ENCODE results near the gene DLGAP1.
"Not testable (repeated sequence)": the region's sequence is repeated elsewhere in the genome, so short reads cannot be mapped to it uniquely, and the experiment has no call there.

Gene DLGAP1

GRCh38 chr18:3694030-3694778, 760.9 kb downstream of the DLGAP1 start:
- Mint-ChIP-seq H3K9me3 (peaks cover 15% of the 10 kb centered on the region), H3K4me1 (ENCODE audit: low read depth) (peaks cover 38% of the 10 kb centered on the region)
- intact Hi-C loops (cut with micrococcal nuclease); H3K4me3 Mint-ChIP-seq; H3K27me3 Mint-ChIP-seq; H3K27ac Mint-ChIP-seq; H3K36me3 Mint-ChIP-seq (ENCODE audit: low read depth): not testable (repeated sequence)

DNA sequence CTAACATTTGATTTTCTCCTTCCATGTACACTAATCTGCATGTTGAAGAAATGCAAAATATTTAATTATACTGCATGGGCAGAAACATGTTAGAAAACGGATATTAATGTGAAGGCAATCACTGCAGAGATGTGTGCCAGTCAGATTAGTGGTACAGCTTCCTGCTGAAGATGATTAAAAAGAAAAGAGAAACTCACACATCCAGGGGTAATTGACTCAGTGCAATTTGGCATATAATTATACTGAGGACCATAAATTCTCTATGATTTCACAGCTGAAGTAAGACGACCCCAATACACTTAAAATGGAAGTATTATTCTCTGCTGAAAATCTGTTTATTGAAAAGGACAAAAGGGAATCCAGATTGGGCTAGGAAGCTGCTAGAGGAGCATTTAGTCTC, 761.7 kb downstream of the DLGAP1 start:
- H3K27me3 Mint-ChIP-seq = no peaks in the 10 kb centered on the region
- intact Hi-C loops (cut with micrococcal nuclease) = no loop called here
- no peak overlapping the region for H3K27ac Mint-ChIP-seq
- H3K36me3 Mint-ChIP-seq (ENCODE audit: low read depth) = no peaks in the 10 kb centered on the region
- H3K4me3 Mint-ChIP-seq = no peak overlapping the region
- peaks cover 31% of the 10 kb centered on the region for H3K4me1 Mint-ChIP-seq (ENCODE audit: low read depth)
- peaks cover 7% of the 10 kb centered on the region for H3K9me3 Mint-ChIP-seq

DNA sequence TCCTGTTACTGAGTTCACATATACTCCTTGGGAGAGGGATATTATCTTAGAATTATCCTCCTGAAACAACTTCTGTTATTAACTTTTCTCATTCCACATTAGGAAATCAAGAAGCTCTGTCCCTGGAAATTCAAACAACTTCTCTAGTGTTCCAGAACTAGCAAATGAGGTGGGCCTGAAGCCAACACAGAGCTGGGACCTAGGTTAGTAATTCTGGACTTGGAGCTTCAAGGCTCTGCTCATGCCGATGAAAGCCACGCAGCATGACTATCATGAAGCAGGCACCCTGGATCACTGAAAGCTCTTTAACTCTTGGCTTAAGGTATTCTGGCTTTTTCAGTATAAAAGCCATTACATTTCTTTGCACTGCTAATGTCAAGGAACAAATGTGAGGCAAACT, 762.4 kb downstream of the DLGAP1 start:
- Mint-ChIP-seq H3K4me3 (no peak overlapping the region), H3K27me3 (no peaks in the 10 kb centered on the region), H3K36me3 (ENCODE audit: low read depth) (no peaks in the 10 kb centered on the region), H3K27ac (no peak overlapping the region), H3K9me3 (no peaks in the 10 kb centered on the region), H3K4me1 (ENCODE audit: low read depth) (peaks cover 24% of the 10 kb centered on the region)
- intact Hi-C loops (cut with micrococcal nuclease) = no loop called here

DNA sequence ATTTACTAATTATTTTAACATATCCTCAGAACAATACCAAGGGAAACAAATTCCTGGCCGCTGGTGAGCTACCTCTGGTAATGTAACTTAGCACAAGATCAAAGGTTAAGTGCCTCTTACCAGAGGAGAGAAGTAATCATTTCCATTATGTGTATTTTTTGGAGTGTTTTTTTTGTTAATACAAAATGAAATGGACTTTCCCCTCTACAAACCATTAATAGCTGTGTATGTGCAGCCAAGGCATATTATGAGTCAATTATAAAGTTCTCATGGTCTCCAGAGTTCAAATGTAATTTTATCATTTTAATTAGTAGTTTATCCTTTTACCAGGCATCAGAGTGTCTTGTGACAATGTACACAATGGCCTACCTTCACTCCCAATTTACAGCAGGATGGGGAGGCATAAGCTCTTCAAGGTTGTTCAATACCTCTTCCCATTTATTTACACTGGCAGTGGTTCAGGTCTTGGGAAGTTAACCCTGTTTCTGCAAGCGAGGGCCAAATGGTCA, 762.9 kb downstream of the DLGAP1 start:
- Mint-ChIP-seq H3K27me3 (no peaks in the 10 kb centered on the region), H3K4me3 (no peak overlapping the region), H3K27ac (no peak overlapping the region), H3K36me3 (ENCODE audit: low read depth) (no peaks in the 10 kb centered on the region), H3K4me1 (ENCODE audit: low read depth) (peaks cover 19% of the 10 kb centered on the region), H3K9me3 (no peaks in the 10 kb centered on the region)
- intact Hi-C loops (cut with micrococcal nuclease) = no loop called here

DNA sequence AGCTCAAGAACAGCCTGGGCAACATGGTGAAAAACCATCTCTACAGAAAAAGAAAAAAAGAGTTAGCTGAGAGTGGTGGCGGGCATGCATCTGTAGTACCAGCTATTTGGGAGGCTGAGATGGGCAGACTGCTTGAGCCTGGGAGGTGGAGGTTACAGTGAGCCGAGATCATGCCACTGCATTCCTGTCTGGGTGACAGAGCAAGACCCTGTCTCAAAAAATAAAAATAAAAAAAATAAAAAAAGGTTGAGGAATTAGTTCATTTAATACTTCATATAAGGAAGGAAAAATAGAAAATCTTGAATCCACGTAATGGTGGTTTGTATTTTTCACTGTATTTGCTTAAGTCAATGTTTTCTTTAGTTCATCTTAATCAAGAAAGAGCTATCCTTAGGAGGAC, 763.4 kb downstream of the DLGAP1 start:
- Mint-ChIP-seq H3K4me3 (no peak overlapping the region), H3K36me3 (ENCODE audit: low read depth) (no peaks in the 10 kb centered on the region), H3K4me1 (ENCODE audit: low read depth) (peaks cover 16% of the 10 kb centered on the region), H3K27ac (no peak overlapping the region), H3K27me3 (no peaks in the 10 kb centered on the region), H3K9me3 (no peaks in the 10 kb centered on the region)
- intact Hi-C loops (cut with micrococcal nuclease) = no loop called here

- Mint-ChIP-seq H3K4me1 (ENCODE audit: low read depth) (peaks cover 16% of the 10 kb centered on the region), H3K27me3 (no peaks in the 10 kb centered on the region), H3K36me3 (ENCODE audit: low read depth) (no peaks in the 10 kb centered on the region), H3K4me3 (no peak overlapping the region), H3K27ac (no peak overlapping the region), H3K9me3 (no peaks in the 10 kb centered on the region)
- intact Hi-C loops (cut with micrococcal nuclease) = no loop called here
Measured at GRCh38 chr18:3690764-3691066, 764.4 kb downstream of the DLGAP1 start.

GRCh38 chr18:3689986-3690763, 764.9 kb downstream of the DLGAP1 start:
- peaks cover 16% of the 10 kb centered on the region for H3K4me1 Mint-ChIP-seq (ENCODE audit: low read depth)
- no peaks in the 10 kb centered on the region for H3K9me3 Mint-ChIP-seq
- no peak overlapping the region for H3K4me3 Mint-ChIP-seq
- no peaks in the 10 kb centered on the region for H3K36me3 Mint-ChIP-seq (ENCODE audit: low read depth)
- no peaks in the 10 kb centered on the region for H3K27me3 Mint-ChIP-seq
- no peak overlapping the region for H3K27ac Mint-ChIP-seq
- intact Hi-C loops (cut with micrococcal nuclease) = no loop called here

DNA sequence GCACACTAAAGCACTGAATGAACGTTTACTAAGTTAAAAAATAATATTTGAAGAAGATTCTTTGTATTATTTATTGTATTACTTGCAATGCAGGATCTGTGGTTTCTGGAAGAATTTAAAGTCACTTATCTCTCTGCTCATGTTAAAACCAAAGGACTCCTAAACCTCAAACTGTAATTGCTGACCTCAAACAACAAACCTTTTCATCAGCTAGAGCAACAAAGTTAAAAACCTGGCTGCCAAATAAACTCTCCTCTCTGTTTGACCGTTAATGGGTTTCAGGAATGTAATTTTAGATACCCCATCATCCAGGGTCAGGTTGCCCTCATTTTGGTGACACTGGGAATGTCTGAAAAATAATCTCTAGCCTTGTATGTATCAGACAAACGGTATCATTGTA, 766.0 kb downstream of the DLGAP1 start:
- Mint-ChIP-seq H3K27me3 (no peaks in the 10 kb centered on the region), H3K9me3 (no peaks in the 10 kb centered on the region), H3K4me3 (no peak overlapping the region), H3K27ac (no peak overlapping the region), H3K36me3 (ENCODE audit: low read depth) (no peaks in the 10 kb centered on the region), H3K4me1 (ENCODE audit: low read depth) (peaks cover 20% of the 10 kb centered on the region)
- intact Hi-C loops (cut with micrococcal nuclease) = no loop called here

DNA sequence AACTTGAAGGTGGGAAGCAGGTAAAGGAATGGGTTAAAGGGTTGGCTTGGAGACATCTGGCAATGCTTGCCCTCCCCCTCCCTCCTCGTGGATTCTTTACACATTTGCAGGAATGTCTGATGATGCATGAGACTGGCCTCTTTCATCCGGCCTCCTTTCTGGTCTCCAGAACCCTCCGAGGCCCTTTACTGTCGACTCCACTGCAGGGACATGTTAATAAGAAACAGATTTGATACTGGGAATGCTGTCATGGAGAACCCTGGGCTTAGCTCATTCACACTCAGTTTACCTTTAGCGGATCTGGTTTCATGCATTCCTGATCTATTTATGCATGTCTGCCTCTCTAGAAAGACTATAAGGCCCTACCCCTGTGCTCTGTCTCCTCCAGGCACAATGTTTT, 766.4 kb downstream of the DLGAP1 start:
- no peaks in the 10 kb centered on the region for H3K36me3 Mint-ChIP-seq (ENCODE audit: low read depth)
- no peak overlapping the region for H3K27ac Mint-ChIP-seq
- no peaks in the 10 kb centered on the region for H3K9me3 Mint-ChIP-seq
- peaks cover 20% of the 10 kb centered on the region for H3K4me1 Mint-ChIP-seq (ENCODE audit: low read depth)
- no peak overlapping the region for H3K4me3 Mint-ChIP-seq
- H3K27me3 Mint-ChIP-seq = no peaks in the 10 kb centered on the region
- intact Hi-C loops (cut with micrococcal nuclease) = no loop called here

DNA sequence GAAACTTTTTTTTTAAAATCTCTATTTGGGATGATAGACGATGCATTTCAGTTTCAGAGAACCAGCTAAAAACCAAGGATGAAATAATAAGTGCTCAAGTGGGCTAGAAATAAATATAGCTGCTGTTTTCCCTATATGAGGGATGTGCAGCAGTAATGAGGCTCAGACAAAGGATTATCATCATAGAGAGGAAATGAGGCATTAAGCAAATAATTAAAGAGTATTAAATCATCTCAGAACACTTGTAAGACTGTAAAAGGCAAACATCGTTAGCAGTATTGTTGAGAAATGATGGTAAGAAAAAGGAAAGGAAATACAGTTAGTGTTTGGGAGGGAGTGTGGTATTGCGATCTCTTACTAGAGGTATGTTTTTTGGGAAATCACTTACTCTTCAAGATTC, 771.6 kb downstream of the DLGAP1 start:
- Mint-ChIP-seq H3K4me3 (no peak overlapping the region), H3K36me3 (ENCODE audit: low read depth) (peaks cover 12% of the 10 kb centered on the region), H3K27ac (no peak overlapping the region), H3K9me3 (peaks cover 13% of the 10 kb centered on the region), H3K27me3 (no peaks in the 10 kb centered on the region), H3K4me1 (ENCODE audit: low read depth) (peaks cover 29% of the 10 kb centered on the region)
- intact Hi-C loops (cut with micrococcal nuclease) = no loop called here

GRCh38 chr18:3682061-3682460, 773.0 kb downstream of the DLGAP1 start:
- Mint-ChIP-seq H3K4me1 (ENCODE audit: low read depth) (peaks cover 39% of the 10 kb centered on the region), H3K27me3 (no peaks in the 10 kb centered on the region), H3K4me3 (no peak overlapping the region), H3K27ac (no peak overlapping the region), H3K36me3 (ENCODE audit: low read depth) (peaks cover 12% of the 10 kb centered on the region), H3K9me3 (peaks cover 13% of the 10 kb centered on the region)
- intact Hi-C loops (cut with micrococcal nuclease) = no loop called here

GRCh38 chr18:3679241-3679640, 775.9 kb downstream of the DLGAP1 start:
- Mint-ChIP-seq H3K4me3 (no peak overlapping the region), H3K9me3 (peaks cover 13% of the 10 kb centered on the region), H3K36me3 (ENCODE audit: low read depth) (peaks cover 12% of the 10 kb centered on the region), H3K27ac (peak overlapping the region; percentile 89), H3K4me1 (ENCODE audit: low read depth) (peaks cover 44% of the 10 kb centered on the region), H3K27me3 (peaks cover 1% of the 10 kb centered on the region)
- intact Hi-C loops (cut with micrococcal nuclease) = loop anchor here (10.0 kb wide), 1 partner anchor 196 kb away; no protein-coding TSS in a partner anchor

- no peak overlapping the region for H3K4me3 Mint-ChIP-seq
- intact Hi-C loops (cut with micrococcal nuclease) = loop anchor here (10.0 kb wide), 1 partner anchor 199 kb away; no protein-coding TSS in a partner anchor
- H3K36me3 Mint-ChIP-seq (ENCODE audit: low read depth) = no peaks in the 10 kb centered on the region
- no peak overlapping the region for H3K27ac Mint-ChIP-seq
- no peaks in the 10 kb centered on the region for H3K9me3 Mint-ChIP-seq
- peaks cover 3% of the 10 kb centered on the region for H3K27me3 Mint-ChIP-seq
- peaks cover 44% of the 10 kb centered on the region for H3K4me1 Mint-ChIP-seq (ENCODE audit: low read depth)
Measured at GRCh38 chr18:3675994-3676393, 779.1 kb downstream of the DLGAP1 start.

DNA sequence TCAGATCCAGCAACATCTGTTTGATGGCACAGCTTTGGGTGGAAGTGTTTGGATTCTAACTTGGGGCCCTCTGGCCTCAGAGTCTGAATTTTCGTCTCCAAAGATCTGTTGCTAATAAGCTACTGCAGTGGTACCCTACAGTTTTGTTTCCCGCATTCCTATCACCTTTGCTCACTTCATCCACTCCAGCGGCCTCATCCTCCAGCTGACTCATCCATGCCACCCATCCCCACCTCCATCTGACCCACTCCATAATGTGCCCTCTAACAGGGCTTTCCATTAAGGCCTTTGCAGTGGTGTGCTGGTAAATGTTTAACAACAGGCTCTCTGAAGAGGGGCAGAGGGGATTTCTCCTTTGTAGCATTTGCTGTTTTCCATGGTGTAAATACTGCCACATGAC, 779.7 kb downstream of the DLGAP1 start:
- Mint-ChIP-seq H3K27me3 (peaks cover 3% of the 10 kb centered on the region), H3K4me1 (ENCODE audit: low read depth) (peaks cover 39% of the 10 kb centered on the region), H3K9me3 (no peaks in the 10 kb centered on the region), H3K27ac (no peak overlapping the region), H3K4me3 (no peak overlapping the region), H3K36me3 (ENCODE audit: low read depth) (no peaks in the 10 kb centered on the region)
- intact Hi-C loops (cut with micrococcal nuclease) = loop anchor here (10.0 kb wide), 1 partner anchor 199 kb away; no protein-coding TSS in a partner anchor

Measured in dendritic cell treated with granulocyte-macrophage colony-stimulating factor and Interleukin-4, amounts not matched to agents 40 ng/mL and 50 ng/mL, for 4 days (primary cell).